ENCODE results near the gene TSKU.

TSKU gene

GRCh38 chr11:76777876-76778275, 5.3 kb upstream of the TSKU start:
- TF ChIP-seq CTCF (IDR thresholded peaks at IDR 0.05) = no peak
- H3K4me3 ChIP-seq (ENCODE audit: low read depth, low read length) = no peak overlapping the region
- H3K36me3 ChIP-seq (ENCODE audit: control insufficient read depth, insufficient read depth, low read length) = no peaks in the 10 kb centered on the region
- no peaks in the 10 kb centered on the region for H3K9me3 ChIP-seq (ENCODE audit: control insufficient read depth, low read length)
- H3K4me2 ChIP-seq (ENCODE audit: low read length) = no peak overlapping the region
- H3K9ac ChIP-seq = no peak overlapping the region
- no peaks in the 10 kb centered on the region for H3K79me2 ChIP-seq
- no peak overlapping the region for H3K27ac ChIP-seq
- H3K27me3 ChIP-seq (ENCODE audit: control insufficient read depth, insufficient read depth, low read length) = no peaks in the 10 kb centered on the region
- peaks cover 12% of the 10 kb centered on the region for H3K4me1 ChIP-seq
- no peak overlapping the region for H2AFZ ChIP-seq

DNA sequence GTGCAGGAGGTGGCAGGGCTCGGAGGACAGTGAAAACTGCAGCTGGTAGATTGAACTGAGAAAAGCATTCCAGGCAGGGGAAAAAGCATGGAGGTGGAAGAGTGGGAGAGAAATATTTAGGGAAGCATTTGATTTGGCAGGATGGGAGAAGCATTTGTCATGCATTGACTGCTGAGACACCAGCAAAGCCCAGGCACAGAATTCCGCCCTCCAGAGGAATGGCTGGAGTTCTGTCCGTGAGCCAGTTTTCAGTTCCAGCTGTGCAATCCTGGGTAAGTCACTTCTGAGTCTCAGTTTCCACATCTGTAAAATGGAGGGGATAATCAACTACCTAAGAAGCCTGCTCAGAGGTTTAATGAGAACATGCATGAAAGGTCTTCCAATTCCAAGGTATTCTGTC, 4.3 kb upstream of the TSKU start:
- TF ChIP-seq CTCF (IDR thresholded peaks at IDR 0.05) = no peak
- no peak overlapping the region for H2AFZ ChIP-seq
- H3K4me3 ChIP-seq (ENCODE audit: low read depth, low read length) = no peak overlapping the region

DNA sequence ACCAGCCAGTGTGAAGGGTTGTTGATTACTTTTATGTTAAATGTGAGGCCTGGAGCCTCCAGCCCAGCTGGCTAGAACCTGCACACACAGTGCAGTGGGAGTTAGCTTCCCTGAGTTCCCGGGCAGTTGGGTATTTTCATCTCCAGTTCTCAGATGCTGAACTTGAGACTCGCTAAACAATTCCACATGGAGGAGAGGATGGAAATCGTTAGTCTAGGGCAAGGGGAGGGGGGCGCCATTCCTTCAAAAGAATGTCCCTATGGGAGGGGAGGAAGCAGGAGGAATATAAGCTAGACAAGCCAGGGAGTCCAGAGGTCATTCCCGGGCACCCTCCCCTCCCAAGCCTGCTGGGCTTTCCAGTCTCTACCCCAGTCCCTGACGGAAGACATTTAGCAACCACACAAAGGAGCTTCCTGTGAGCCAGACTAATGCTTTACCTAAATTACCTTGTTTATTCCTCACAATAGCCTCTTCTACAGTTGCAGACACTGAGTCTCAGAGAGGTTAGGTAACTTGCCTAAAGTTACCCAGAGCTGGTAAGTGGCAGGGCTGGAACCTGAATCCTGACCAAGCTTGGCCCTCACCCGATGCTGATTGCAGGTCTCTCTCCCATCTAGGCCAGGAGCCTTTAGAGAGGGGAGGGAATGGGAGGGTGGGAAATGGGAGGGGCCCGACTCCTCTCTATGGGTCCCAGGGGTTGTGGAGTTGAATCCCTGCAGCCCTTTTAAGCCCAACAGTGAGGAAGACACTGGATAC, 1.9 kb upstream of the TSKU start:
- Histone ChIP-seq H3K9me3 (ENCODE audit: control insufficient read depth, low read length) (no peaks in the 10 kb centered on the region), H3K4me3 (ENCODE audit: low read depth, low read length) (no peak overlapping the region), H2AFZ (no peak overlapping the region), H3K27me3 (ENCODE audit: control insufficient read depth, insufficient read depth, low read length) (no peaks in the 10 kb centered on the region), H3K4me2 (ENCODE audit: low read length) (no peak overlapping the region), H3K79me2 (no peaks in the 10 kb centered on the region), H3K27ac (no peak overlapping the region), H3K4me1 (peaks cover 2% of the 10 kb centered on the region), H3K9ac (no peak overlapping the region), H3K36me3 (ENCODE audit: control insufficient read depth, insufficient read depth, low read length) (no peaks in the 10 kb centered on the region)
- no peak for TF ChIP-seq CTCF (IDR thresholded peaks at IDR 0.05)

More for the DNA sequence above, 4.3 kb upstream of the TSKU start:
- no peaks in the 10 kb centered on the region for H3K36me3 ChIP-seq (ENCODE audit: control insufficient read depth, insufficient read depth, low read length)
- H3K9me3 ChIP-seq (ENCODE audit: control insufficient read depth, low read length) = no peaks in the 10 kb centered on the region
- H3K27ac ChIP-seq = no peak overlapping the region
- H3K4me2 ChIP-seq (ENCODE audit: low read length) = no peak overlapping the region
- H3K79me2 ChIP-seq = no peaks in the 10 kb centered on the region
- H3K9ac ChIP-seq = no peak overlapping the region
- H3K4me1 ChIP-seq = peaks cover 5% of the 10 kb centered on the region
- H3K27me3 ChIP-seq (ENCODE audit: control insufficient read depth, insufficient read depth, low read length) = no peaks in the 10 kb centered on the region

- Histone ChIP-seq H3K9ac (no peak overlapping the region), H3K27me3 (ENCODE audit: control insufficient read depth, insufficient read depth, low read length) (no peaks in the 10 kb centered on the region), H3K27ac (peak overlapping the region; percentile 81), H3K9me3 (ENCODE audit: control insufficient read depth, low read length) (no peaks in the 10 kb centered on the region), H3K4me3 (ENCODE audit: low read depth, low read length) (no peak overlapping the region), H3K79me2 (no peaks in the 10 kb centered on the region), H3K36me3 (ENCODE audit: control insufficient read depth, insufficient read depth, low read length) (no peaks in the 10 kb centered on the region), H3K4me2 (ENCODE audit: low read length) (peak overlapping the region; percentile 65), H2AFZ (peak overlapping the region; percentile 82), H3K4me1 (peaks cover 2% of the 10 kb centered on the region)
- no peak for TF ChIP-seq CTCF (IDR thresholded peaks at IDR 0.05)
Measured at GRCh38 chr11:76781807-76782530, 1.2 kb upstream of the TSKU start.
